Stimulated activated CD8-positive, alpha-beta memory T cell treated with anti-CD3 and anti-CD28 coated beads, Interleukin-7, amount 100 ng/mL, for 1 hour (primary cell): ENCODE results near the gene FANCD2.
"Not testable (repeated sequence)": the region's sequence is repeated elsewhere in the genome, so short reads cannot be mapped to it uniquely, and the experiment has no call there.

Source experiments
- DNase-seq, 2 donors: peaks; one replicate each; pipeline ENCODE4 v3.0.0-alpha.2; 2020; ENCODE audit warnings: low read depth in 2 of 2

Gene FANCD2

GRCh38 chr3:10106919-10107318 is 80.7 kb downstream of the FANCD2 start:
- DNase-seq = no peak

GRCh38 chr3:10108091-10108490 is 81.9 kb downstream of the FANCD2 start, which contains the start of gene FANCD2OS:
FANCD2OS (minus strand) TSS chr3:10108255; CDS start chr3:10104774, 3,481 bp downstream.
- no peak for DNase-seq

GRCh38 chr3:10115326-10116137 is 89.3 kb downstream of the FANCD2 start, which contains the start of gene BRK1:
BRK1 (plus strand) TSS chr3:10115675; CDS start chr3:10115702, 27 bp downstream.
- DNase-seq = peak; percentile 78 to 84

GRCh38 chr3:10116138-10116460 is 89.9 kb downstream of the FANCD2 start:
- no peak for DNase-seq

- DNase-seq = no peak
These were observed 90.7 kb downstream of the FANCD2 start for GRCh38 chr3:10116928-10117327.

- DNase-seq = no peak
These were observed 93.1 kb downstream of the FANCD2 start for GRCh38 chr3:10119376-10119775.

GRCh38 chr3:10121064-10121463 is 94.8 kb downstream of the FANCD2 start:
- DNase-seq = no peak

GRCh38 chr3:10122724-10123123 is 96.5 kb downstream of the FANCD2 start:
- no peak for DNase-seq

GRCh38 chr3:10135872-10136271 is 109.6 kb downstream of the FANCD2 start:
- not testable (repeated sequence) for DNase-seq

GRCh38 chr3:10136426-10137005 is 110.3 kb downstream of the FANCD2 start:
- DNase-seq = no peak

- no peak for DNase-seq
These were observed 110.9 kb downstream of the FANCD2 start for GRCh38 chr3:10137178-10137577.

- no peak for DNase-seq
These were observed 114.8 kb downstream of the FANCD2 start for GRCh38 chr3:10140996-10141546.

- DNase-seq = no peak
These were observed 116.7 kb downstream of the FANCD2 start for GRCh38 chr3:10142707-10143560.

- DNase-seq = no peak
These were observed 119.4 kb downstream of the FANCD2 start for GRCh38 chr3:10145685-10146084.

GRCh38 chr3:10149226-10149625 is 123.0 kb downstream of the FANCD2 start:
- no peak for DNase-seq

- DNase-seq = no peak
These were observed 124.8 kb downstream of the FANCD2 start for GRCh38 chr3:10150987-10151386.
